VCaP (cell line): ENCODE measurements around the gene PIWIL4.
A peak's percentile ranks its signal among the peaks of the same experiment; 100 is the strongest.
"Not testable (repeated sequence)": the region's sequence is repeated elsewhere in the genome, so short reads cannot be mapped to it uniquely, and the experiment has no call there.

Experiments
- H3K27ac ChIP-seq: fragments of 450-650 bp; 2 replicates; pipeline ENCODE4 v1.5.1; 2017
- CTCF ChIP-seq: fragments of 450-650 bp; conservative IDR thresholded peaks from 2 replicates; pipeline ENCODE4 v1.5.1; 2017; ENCODE audit warnings: mild to moderate bottlenecking, moderate library complexity

PIWIL4 gene

GRCh38 chr11:94599510-94599909 lies 32.3 kb downstream of the PIWIL4 start:
- H3K27ac ChIP-seq = no peak overlapping the region
- TF ChIP-seq CTCF = no peak

GRCh38 chr11:94602430-94603372 lies 35.5 kb downstream of the PIWIL4 start:
- H3K27ac ChIP-seq = no peak overlapping the region
- TF ChIP-seq CTCF = no peak

- no peak for TF ChIP-seq CTCF
- H3K27ac ChIP-seq = no peak overlapping the region
These were observed 36.4 kb downstream of the PIWIL4 start for GRCh38 chr11:94603587-94603986.

- H3K27ac ChIP-seq = no peak overlapping the region
- no peak for TF ChIP-seq CTCF
These were observed 37.3 kb downstream of the PIWIL4 start for GRCh38 chr11:94604482-94604881.

GRCh38 chr11:94613120-94613519 lies 46.0 kb downstream of the PIWIL4 start:
- no peak overlapping the region for H3K27ac ChIP-seq
- TF ChIP-seq CTCF = no peak

- H3K27ac ChIP-seq = no peak overlapping the region; the same call in 1 of the 2 replicates
- peak; percentile 97 for TF ChIP-seq CTCF
These were observed 56.1 kb downstream of the PIWIL4 start for GRCh38 chr11:94623120-94623735.

- H3K27ac ChIP-seq = not testable (repeated sequence)
These were observed 58.3 kb downstream of the PIWIL4 start for GRCh38 chr11:94625422-94625821.

GRCh38 chr11:94627003-94627560 lies 59.9 kb downstream of the PIWIL4 start:
- H3K27ac ChIP-seq = not testable (repeated sequence)
